SK-N-SH (cell line): ENCODE measurements around the gene LGI1. TPM values are rescaled to one million over a fixed set of nuclear protein-coding genes. Genes with fewer than 3 reads are reported as not detected.

Experiments used
- CTCF ChIA-PET: fragments of 300-600, 350-600 bp; formaldehyde crosslinking; extraction: SDS; loops from one replicate; lab custom pipeline; 2021; lab: Yijun Ruan, JAX
- POLR2A ChIA-PET: fragments of 350-600 bp; sonication (Branson Sonifier 250); formaldehyde crosslinking; extraction: SDS; loops from one replicate; lab custom pipeline; 2020; ENCODE audit warnings: antibody characterized with exemption, inconsistent platforms; lab: Yijun Ruan, JAX
- DNase-seq: peaks from one replicate; pipeline ENCODE4 v3.0.0; 2012
- H2AFZ ChIP-seq: fragments of 200-600 bp; sonication (generic); 2 replicates; pipeline ENCODE4 v1.8.1; 2016; ENCODE audit warnings: antibody characterized with exemption, mild to moderate bottlenecking, low read depth
- H3F3A ChIP-seq: fragments of 200-600 bp; sonication (generic); replicated peaks from 2 replicates; pipeline ENCODE3; 2016; ENCODE audit warnings: antibody characterized with exemption, mild to moderate bottlenecking; ENCODE audit not compliant: insufficient read depth
- H3K27ac ChIP-seq, 2 experiments: fragments of 200-500 bp in 1 of 2; fragments of 200-600 bp in 1 of 2; sonication (Bioruptor generic) in 1 of 2; sonication (generic), shearing (Covaris generic) in 1 of 2; 2 replicates each; pipeline versions ENCODE4 v1.5.1 to v1.6.1; 2014 to 2016; ENCODE audit warnings: low read depth in 2 of 2, inconsistent platforms in 1 of 2, low read length in 1 of 2, mild to moderate bottlenecking in 1 of 2, mixed read lengths in 1 of 2
- H3K27me3 ChIP-seq: fragments of 200-600 bp; sonication (generic), shearing (Covaris generic); 2 replicates; pipeline ENCODE4 v1.6.1; 2016; ENCODE audit warnings: mixed run types; ENCODE audit not compliant: insufficient read depth
- H3K36me3 ChIP-seq, 2 experiments: fragments of 200-500 bp in 1 of 2; fragments of 200-600 bp in 1 of 2; sonication (Bioruptor generic) in 1 of 2; sonication (generic) in 1 of 2; replicated peaks in 1 of 2; 2 replicates each; pipeline versions ENCODE3 to v1.5.1; 2014 to 2016; ENCODE audit warnings: low read length in 1 of 2, mild to moderate bottlenecking in 1 of 2; ENCODE audit not compliant: insufficient read depth in 2 of 2, control insufficient read depth in 1 of 2
- H3K4me1 ChIP-seq, 2 experiments: fragments of 200-500 bp in 1 of 2; fragments of 200-600 bp in 1 of 2; sonication (Bioruptor generic) in 1 of 2; sonication (generic), shearing (Covaris generic) in 1 of 2; 2 replicates each; pipeline versions ENCODE4 v1.5.1 to v1.6.1; 2014 to 2016; ENCODE audit warnings: low read depth in 1 of 2, low read length in 1 of 2, mixed run types in 1 of 2; ENCODE audit not compliant: insufficient read depth in 2 of 2, control insufficient read depth in 1 of 2
- H3K4me2 ChIP-seq: fragments of 200-600 bp; sonication (generic), shearing (Covaris generic); 2 replicates; pipeline ENCODE4 v1.6.1; 2017; ENCODE audit warnings: mixed run types
- H3K4me3 ChIP-seq, 2 experiments: fragments of 200-500 bp in 1 of 2; fragments of 200-600 bp in 1 of 2; sonication (Bioruptor generic) in 1 of 2; sonication (generic), shearing (Covaris generic) in 1 of 2; 2 replicates each; pipeline versions ENCODE4 v1.5.1 to v1.8.1; 2014 to 2016; ENCODE audit warnings: low read depth in 2 of 2, inconsistent platforms in 1 of 2, low read length in 1 of 2, mild to moderate bottlenecking in 1 of 2, mixed read lengths in 1 of 2, moderate library complexity in 1 of 2
- H3K79me2 ChIP-seq: fragments of 200-600 bp; sonication (generic); 2 replicates; pipeline ENCODE4 v1.8.1; 2017; ENCODE audit warnings: mild to moderate bottlenecking; ENCODE audit not compliant: insufficient read depth
- H3K9ac ChIP-seq: fragments of 200-600 bp; sonication (generic); 2 replicates; pipeline ENCODE4 v1.6.1; 2017; ENCODE audit warnings: mixed run types
- H3K9me2 ChIP-seq: fragments of 200-600 bp; sonication (generic); 2 replicates; pipeline ENCODE4 v1.6.1; 2017; ENCODE audit warnings: mixed run types
- H3K9me3 ChIP-seq: fragments of 200-600 bp; sonication (generic); 2 replicates; pipeline ENCODE4 v1.6.1; 2017; ENCODE audit warnings: mixed run types, mild to moderate bottlenecking, moderate library complexity
- H4K20me1 ChIP-seq: fragments of 200-600 bp; sonication (generic); 2 replicates; pipeline ENCODE4 v1.6.1; 2017; ENCODE audit warnings: mild to moderate bottlenecking, mixed run types; ENCODE audit not compliant: insufficient read depth
- ELF1 ChIP-seq: IDR thresholded peaks from 2 replicates; pipeline ENCODE4 v1.4.0; 2012
- EZH2phosphoT487 ChIP-seq: fragments of 200-600 bp; sonication (generic); IDR thresholded peaks from 2 replicates; pipeline ENCODE4 v1.6.1; 2017; ENCODE audit warnings: low read depth, mixed run types, mild to moderate bottlenecking, antibody characterized with exemption, moderate library complexity, borderline replicate concordance
- FOXJ3 ChIP-seq: sonication (generic); formaldehyde crosslinking; IDR thresholded peaks from 2 replicates; pipeline ENCODE4 v1.5.1; 2020; ENCODE audit warnings: mild to moderate bottlenecking, missing genetic modification reagents
- GABPA ChIP-seq: IDR thresholded peaks from 2 replicates; pipeline ENCODE4 v1.4.0; 2012; ENCODE audit warnings: low read depth, mild to moderate bottlenecking
- NFIC ChIP-seq: IDR thresholded peaks from 2 replicates; pipeline ENCODE4 v1.4.0; 2012; ENCODE audit warnings: borderline replicate concordance
- NRF1 ChIP-seq: IDR thresholded peaks from 2 replicates; pipeline ENCODE4 v1.6.1; 2012; ENCODE audit warnings: low read depth, mild to moderate bottlenecking, low read length
- RAD21 ChIP-seq: IDR thresholded peaks from 2 replicates; pipeline ENCODE4 v1.6.1; 2012; ENCODE audit warnings: mild to moderate bottlenecking, low read length
- RCOR1 ChIP-seq: fragments of 150-350 bp; IDR thresholded peaks from 2 replicates; pipeline ENCODE4 v1.6.1; 2017; ENCODE audit warnings: antibody characterized with exemption, low read length
- RFX5 ChIP-seq: IDR thresholded peaks from 2 replicates; pipeline ENCODE4 v1.6.1; 2012; ENCODE audit warnings: mild to moderate bottlenecking, improper control_type of control experiment, low read length
- RXRA ChIP-seq: IDR thresholded peaks from 2 replicates; pipeline ENCODE4 v1.4.0; 2012; ENCODE audit warnings: low read depth, mild to moderate bottlenecking, borderline replicate concordance
- SIN3A ChIP-seq: IDR thresholded peaks from 2 replicates; pipeline ENCODE4 v1.6.1; 2012; ENCODE audit warnings: low read depth, mild to moderate bottlenecking, low read length, moderate library complexity, borderline replicate concordance
- TAF1 ChIP-seq: IDR thresholded peaks from 2 replicates; pipeline ENCODE4 v1.6.1; 2012; ENCODE audit warnings: low read depth, mild to moderate bottlenecking, low read length, moderate library complexity, borderline replicate concordance
- TCF12 ChIP-seq: IDR thresholded peaks from 2 replicates; pipeline ENCODE4 v1.4.0; 2012
- USF1 ChIP-seq: IDR thresholded peaks from 2 replicates; pipeline ENCODE4 v1.4.0; 2012; ENCODE audit warnings: low read depth, borderline replicate concordance
- YY1 ChIP-seq: IDR thresholded peaks from 2 replicates; pipeline ENCODE4 v1.4.0; 2012; ENCODE audit warnings: low read depth, mild to moderate bottlenecking
- WGBS: methylation state at CpG from one replicate; pipeline ENCODE4 v1.1.6; 2017; ENCODE audit warnings: low lambda C conversion rate; 5-methylcytosine and 5-hydroxymethylcytosine counted together
- polyA plus RNA-seq, 3 experiments: library from polyadenylated mRNA; depleted of rRNA; stranded (reverse); fragments of >200 nt; gene quantifications; 2 replicates each; pipeline ENCODE4 v1.2.3, GENCODE V29; 2012
- TF ChIP-seq, protein P1 (sequence below): fragments of 150-350 bp; IDR thresholded peaks from 2 replicates; pipeline ENCODE4 v1.6.1; 2017; ENCODE audit warnings: antibody characterized with exemption, low read length, low read depth, borderline replicate concordance
- TF ChIP-seq, protein P2 (sequence below): IDR thresholded peaks from 2 replicates; pipeline ENCODE4; 2012
- TF ChIP-seq, protein P3 (sequence below): IDR thresholded peaks from 2 replicates; pipeline ENCODE4 v1.4.0; 2012; ENCODE audit warnings: low read depth

Gene LGI1
- polyA plus RNA-seq, 1 of the 3 experiments (the other 2 are of a cell fraction): 0.03 TPM

- POLR2A ChIA-PET: no interaction called here
- Histone ChIP-seq H3K27ac (no peak overlapping the region), H3K9me2 (no peaks in the 10 kb centered on the region), H3K4me2 (no peak overlapping the region)
- TF ChIP-seq RXRA (no peak), TCF12 (no peak), EZH2phosphoT487 (no peak), ELF1 (no peak), USF1 (no peak), FOXJ3 (no peak)
- TF ChIP-seq, protein P1, sequence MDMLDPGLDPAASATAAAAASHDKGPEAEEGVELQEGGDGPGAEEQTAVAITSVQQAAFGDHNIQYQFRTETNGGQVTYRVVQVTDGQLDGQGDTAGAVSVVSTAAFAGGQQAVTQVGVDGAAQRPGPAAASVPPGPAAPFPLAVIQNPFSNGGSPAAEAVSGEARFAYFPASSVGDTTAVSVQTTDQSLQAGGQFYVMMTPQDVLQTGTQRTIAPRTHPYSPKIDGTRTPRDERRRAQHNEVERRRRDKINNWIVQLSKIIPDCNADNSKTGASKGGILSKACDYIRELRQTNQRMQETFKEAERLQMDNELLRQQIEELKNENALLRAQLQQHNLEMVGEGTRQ: no peak
- TF ChIP-seq, all 33 proteins: peak for 0
- Histone ChIP-seq H3K9me3 (no peaks in the 10 kb centered on the region), H3K4me3 (no peak overlapping the region), H3K36me3 (no peaks in the 10 kb centered on the region), H2AFZ (no peak overlapping the region), H3K27me3 (no peaks in the 10 kb centered on the region; the same call in 1 of the 2 replicates), H3K79me2 (no peaks in the 10 kb centered on the region), H4K20me1 (no peaks in the 10 kb centered on the region), H3K4me1 (no peaks in the 10 kb centered on the region; a peak in 1 of 4 replicates), H3K9ac (no peak overlapping the region), H3F3A (no peaks in the 10 kb centered on the region)
- 47% methylated on average over 2 of the region's 2 CpGs for WGBS
- no peak for DNase-seq
- CTCF ChIA-PET: interaction anchor here (1.5 kb wide), 1 partner anchor 95 kb away, joined by 3 read pairs; the partner anchor contains the start of gene FRA10AC1
Measured at GRCh38 chr10:93797825-93798224, 40.1 kb downstream of the LGI1 start.

DNA sequence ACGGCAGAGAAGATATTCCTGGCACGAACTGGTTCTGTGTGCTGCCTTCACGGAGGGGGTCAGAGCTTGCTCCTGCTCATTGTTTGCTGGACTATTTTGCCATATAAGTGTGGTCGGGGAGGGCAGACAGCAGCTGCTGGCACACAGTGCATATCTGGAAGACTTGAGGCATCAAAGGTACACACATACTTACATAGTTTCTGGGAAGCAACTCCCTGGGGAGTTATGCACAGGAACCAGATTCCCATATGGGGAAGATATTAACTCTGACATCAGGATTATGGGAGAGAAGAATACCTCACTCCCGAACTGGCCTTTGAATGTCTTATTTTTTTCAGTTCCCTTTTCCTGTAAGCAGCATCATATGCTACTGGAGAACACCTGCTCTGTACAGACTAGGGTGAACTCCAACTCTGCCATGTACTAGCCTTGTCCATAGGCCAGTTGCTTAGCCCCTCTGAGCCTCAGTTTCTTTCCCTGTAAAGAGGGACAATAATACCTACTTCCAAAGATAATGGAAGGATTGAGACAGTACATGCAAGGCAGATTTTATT lies 41.5 kb downstream of the LGI1 start:
- Histone ChIP-seq H3K36me3 (no peaks in the 10 kb centered on the region), H3K79me2 (no peaks in the 10 kb centered on the region), H3K4me1 (no peaks in the 10 kb centered on the region; a peak in 1 of 4 replicates), H3K9me3 (no peaks in the 10 kb centered on the region), H3K27ac (no peak overlapping the region), H3F3A (no peaks in the 10 kb centered on the region), H3K9me2 (no peaks in the 10 kb centered on the region), H3K9ac (no peak overlapping the region), H4K20me1 (no peaks in the 10 kb centered on the region), H3K27me3 (no peaks in the 10 kb centered on the region; the same call in 1 of the 2 replicates), H3K4me3 (no peak overlapping the region), H3K4me2 (no peak overlapping the region), H2AFZ (no peak overlapping the region)
- WGBS: 44% methylated on average over 5 of the region's 5 CpGs
- POLR2A ChIA-PET: no interaction called here
- TF ChIP-seq USF1: no peak
- no peak for TF ChIP-seq RAD21
- TF ChIP-seq SIN3A: no peak
- TF ChIP-seq, protein P2, sequence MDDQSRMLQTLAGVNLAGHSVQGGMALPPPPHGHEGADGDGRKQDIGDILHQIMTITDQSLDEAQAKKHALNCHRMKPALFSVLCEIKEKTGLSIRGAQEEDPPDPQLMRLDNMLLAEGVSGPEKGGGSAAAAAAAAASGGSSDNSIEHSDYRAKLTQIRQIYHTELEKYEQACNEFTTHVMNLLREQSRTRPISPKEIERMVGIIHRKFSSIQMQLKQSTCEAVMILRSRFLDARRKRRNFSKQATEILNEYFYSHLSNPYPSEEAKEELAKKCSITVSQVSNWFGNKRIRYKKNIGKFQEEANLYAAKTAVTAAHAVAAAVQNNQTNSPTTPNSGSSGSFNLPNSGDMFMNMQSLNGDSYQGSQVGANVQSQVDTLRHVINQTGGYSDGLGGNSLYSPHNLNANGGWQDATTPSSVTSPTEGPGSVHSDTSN: no peak
- TF ChIP-seq, protein P1: no peak
- TF ChIP-seq GABPA: no peak
- no peak for TF ChIP-seq RXRA
- no peak for TF ChIP-seq NRF1
- TF ChIP-seq RCOR1: no peak
- no peak for TF ChIP-seq TAF1
- TF ChIP-seq, protein P3, sequence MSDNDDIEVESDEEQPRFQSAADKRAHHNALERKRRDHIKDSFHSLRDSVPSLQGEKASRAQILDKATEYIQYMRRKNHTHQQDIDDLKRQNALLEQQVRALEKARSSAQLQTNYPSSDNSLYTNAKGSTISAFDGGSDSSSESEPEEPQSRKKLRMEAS: no peak
- TF ChIP-seq NFIC: no peak
- TF ChIP-seq RFX5: no peak
- TF ChIP-seq ELF1: no peak
- TF ChIP-seq TCF12: no peak
- no peak for TF ChIP-seq YY1
- CTCF ChIA-PET: no interaction called here
- no peak for DNase-seq
